HepG2 (cell line): ENCODE data around the gene SF1. TPM values are rescaled to one million over a fixed set of nuclear protein-coding genes. Genes with fewer than 3 reads are reported as not detected.

Source experiments
- ATAC-seq: fragments of 200-7000 bp; cut with Tn5 transposase; 3 replicates; pipeline ENCODE4 v1.9.1; 2020; ENCODE audit warnings: mild to moderate bottlenecking, moderate library complexity
- BruUV-seq: library from RNA; stranded (reverse); fragments of 400-500 nt; replicated peaks from 2 replicates; lab custom pipeline; 2021; lab: Mats Ljungman, UMichigan
- CTCF ChIA-PET: fragments of 300-600 bp; formaldehyde crosslinking; extraction: SDS; loops from one replicate; lab custom pipeline; 2021; ENCODE audit warnings: low total read pairs, inconsistent platforms, low intra/inter-chr PET ratio; lab: Yijun Ruan, JAX
- POLR2A ChIA-PET: fragments of 350-600 bp; sonication (Branson Sonifier 250); formaldehyde crosslinking; loops from one replicate; lab custom pipeline; 2020; ENCODE audit warnings: antibody characterized with exemption, inconsistent platforms; lab: Yijun Ruan, JAX
- DNase-seq: peaks from one replicate; pipeline ENCODE4 v3.0.0-alpha.2; 2015; ENCODE audit warnings: low spot score
- FAIRE-seq: peaks from 3 replicates; lab custom pipeline; 2011; peaks lifted over from hg19 to GRCh38; lab: Jason Lieb, UNC
- H2AFZ ChIP-seq: one replicate; pipeline ENCODE4 v1.6.1; 2011; ENCODE audit warnings: low read length, inconsistent platforms
- H3K27ac ChIP-seq: fragments of 300-600 bp; 3 replicates; pipeline ENCODE4 v1.8.0; 2011; ENCODE audit warnings: mixed run types, mild to moderate bottlenecking, mixed read lengths, low read length, inconsistent platforms; ENCODE audit not compliant: insufficient read depth; ENCODE audit errors: extremely low read length
- H3K27me3 ChIP-seq, 2 experiments: fragments of 200-600 bp in 1 of 2; 2 replicates in 1 of 2; 3 replicates in 1 of 2; pipeline versions ENCODE4 v1.6.0 to v1.8.0; 2011; ENCODE audit warnings: low read length in 2 of 2, mild to moderate bottlenecking in 2 of 2, moderate library complexity in 2 of 2, inconsistent platforms in 1 of 2; ENCODE audit not compliant: insufficient read depth in 2 of 2, control insufficient read depth in 1 of 2
- H3K36me3 ChIP-seq, 2 experiments: fragments of 200-600 bp in 1 of 2; replicated peaks in 1 of 2; 2 replicates in 1 of 2; 3 replicates in 1 of 2; pipeline versions ENCODE4 v1.5.1 to v1.8.0; 2011; ENCODE audit warnings: low read length in 2 of 2, inconsistent platforms in 1 of 2; ENCODE audit not compliant: insufficient read depth in 2 of 2, control insufficient read depth in 1 of 2
- H3K4me1 ChIP-seq: 2 replicates; pipeline ENCODE4 v1.5.1; 2012; ENCODE audit warnings: low read length, inconsistent platforms; ENCODE audit not compliant: insufficient read depth
- H3K4me2 ChIP-seq: 2 replicates; pipeline ENCODE4 v1.6.0; 2011; ENCODE audit warnings: low read depth, low read length, inconsistent platforms
- H3K4me3 ChIP-seq, 3 experiments: fragments of 200-600 bp in 1 of 3; sonication (generic), shearing (Covaris generic) in 1 of 3; replicated peaks in 1 of 3; 2 replicates each; pipeline ENCODE4 v1.5.1; 2011 to 2016; ENCODE audit warnings: low read length in 3 of 3, inconsistent platforms in 2 of 3, low read depth in 2 of 3, mild to moderate bottlenecking in 2 of 3, control low read depth in 1 of 3, mixed read lengths in 1 of 3; ENCODE audit not compliant: insufficient read depth in 1 of 3
- H3K79me2 ChIP-seq: one replicate; pipeline ENCODE4 v1.6.1; 2011; ENCODE audit warnings: low read length, inconsistent platforms; ENCODE audit not compliant: insufficient read depth
- H3K9ac ChIP-seq: 2 replicates; pipeline ENCODE4 v1.6.0; 2011; ENCODE audit warnings: mild to moderate bottlenecking, low read depth, low read length, inconsistent platforms; ENCODE audit not compliant: insufficient read depth
- H3K9me3 ChIP-seq: 2 replicates; pipeline ENCODE4 v1.5.1; 2012; ENCODE audit warnings: mild to moderate bottlenecking, low read length
- H4K20me1 ChIP-seq: 2 replicates; pipeline ENCODE4 v1.6.0; 2011; ENCODE audit warnings: inconsistent platforms, mild to moderate bottlenecking, low read length, moderate library complexity; ENCODE audit not compliant: insufficient read depth
- AGO2 ChIP-seq: fragments of 200-400 bp; formaldehyde crosslinking; optimal IDR thresholded peaks from 2 replicates; pipeline ENCODE3; 2017; ENCODE audit warnings: mild to moderate bottlenecking, low read depth, low read length, moderate library complexity
- AHR ChIP-seq: IDR thresholded peaks from 2 replicates; pipeline ENCODE4 v1.6.1; 2018; ENCODE audit warnings: missing genetic modification reagents, missing compliant biosample characterization
- ATRX ChIP-seq: sonication (generic); formaldehyde crosslinking; IDR thresholded peaks from 2 replicates; pipeline ENCODE4 v1.4.0; 2020; ENCODE audit warnings: missing genetic modification reagents, borderline replicate concordance
- CEBPZ ChIP-seq: IDR thresholded peaks from 2 replicates; pipeline ENCODE4 v1.6.1; 2012; ENCODE audit warnings: low read length, improper control_type of control experiment
- FOXP1 ChIP-seq, 2 experiments: fragments of 450-650 bp in 1 of 2; IDR thresholded peaks; 2 replicates each; pipeline ENCODE4 v1.6.1; 2017 to 2018; ENCODE audit warnings: antibody characterized with exemption in 1 of 2
- GLMP ChIP-seq: sonication (generic); formaldehyde crosslinking; IDR thresholded peaks from 2 replicates; pipeline ENCODE4 v1.9.0; 2021; ENCODE audit warnings: missing genetic modification reagents, mild to moderate bottlenecking, borderline replicate concordance
- POLR2G ChIP-seq: fragments of 200-400 bp; formaldehyde crosslinking; IDR thresholded peaks from 2 replicates; pipeline ENCODE4 v1.6.1; 2018; ENCODE audit warnings: mild to moderate bottlenecking, low read depth, low read length, moderate library complexity
- PRPF4 ChIP-seq: fragments of 200-400 bp; formaldehyde crosslinking; IDR thresholded peaks from 2 replicates; pipeline ENCODE4 v1.6.1; 2016; ENCODE audit warnings: low read length, low read depth; ENCODE audit not compliant: poor library complexity, severe bottlenecking
- RBFOX2 ChIP-seq: fragments of 200-400 bp; formaldehyde crosslinking; IDR thresholded peaks from 2 replicates; pipeline ENCODE4 v1.6.1; 2017; ENCODE audit warnings: low read depth, mild to moderate bottlenecking, low read length
- RBM22 ChIP-seq: fragments of 200-400 bp; formaldehyde crosslinking; optimal IDR thresholded peaks from 2 replicates; pipeline ENCODE3; 2017; ENCODE audit warnings: mild to moderate bottlenecking, low read length, moderate library complexity
- ZBTB38 ChIP-seq: sonication (generic); formaldehyde crosslinking; IDR thresholded peaks from 2 replicates; pipeline ENCODE4 v1.5.1; 2020; ENCODE audit warnings: mild to moderate bottlenecking, missing genetic modification reagents
- ZNF674 ChIP-seq: sonication (generic); formaldehyde crosslinking; IDR thresholded peaks from 2 replicates; pipeline ENCODE4 v1.5.0; 2020; ENCODE audit warnings: low read depth, mild to moderate bottlenecking, missing genetic modification reagents
- ZNF768 ChIP-seq: sonication (generic); formaldehyde crosslinking; IDR thresholded peaks from 2 replicates; pipeline ENCODE4 v1.4.0; 2020; ENCODE audit warnings: missing genetic modification reagents
- ZNF777 ChIP-seq: sonication (generic); formaldehyde crosslinking; IDR thresholded peaks from 2 replicates; pipeline ENCODE4 v1.4.0; 2020; ENCODE audit warnings: missing genetic modification reagents
- WGBS: methylation state at CpG from one replicate; pipeline ENCODE4 v1.1.6; 2017; ENCODE audit warnings: low lambda C conversion rate; 5-methylcytosine and 5-hydroxymethylcytosine counted together
- in situ Hi-C: cut with HindIII; loops from 2 replicates; pipeline ENCODE4 v1.10.0; 2017; ENCODE audit warnings: low pct_unique_long_range_greater_than_20kb; ENCODE audit not compliant: extremely low pct_ligation_motif_present
- intact Hi-C: fragments of 100-400 bp; cut with micrococcal nuclease; formaldehyde crosslinking; loops from one replicate; pipeline ENCODE4 v1.10.0; 2022; ENCODE audit not compliant: unreplicated experiment
- polyA plus RNA-seq, 8 experiments: library from polyadenylated mRNA; depleted of rRNA in 3 of 8; stranded (reverse) in 7 of 8; unstranded in 1 of 8; fragments of >200 nt; fragmentation: Illumina TruSeq in 4 of 8; extraction: Trizol in 4 of 8; gene quantifications; 2 replicates each; pipeline versions ENCODE4 v1.2.1 to v1.2.3, GENCODE V29; 2011 to 2016; ENCODE audit warnings: low read depth in 4 of 8, missing spikeins in 1 of 8, mixed read lengths in 1 of 8; ENCODE audit not compliant: insufficient read depth in 1 of 8
- total RNA-seq, 5 experiments: library from RNA; depleted of rRNA; stranded (reverse); fragments of >200 nt; fragmentation: Illumina TruSeq; extraction: Trizol; gene quantifications; 2 replicates each; pipeline ENCODE4 v1.2.3, GENCODE V29; 2016; ENCODE audit warnings: low read depth in 1 of 5

The SF1 gene
- total and polyA plus RNA-seq, 2 of the 13 experiments (the other 11 are each of a cell fraction or from before 2014, with no cell fraction given): 55.5 to 70.4 TPM

GRCh38 chr11:64765291-64765850, 13.0 kb downstream of the SF1 start:
- FAIRE-seq: no peak
- ATAC-seq: no peak
- Histone ChIP-seq H3K9me3 (no peaks in the 10 kb centered on the region), H4K20me1 (peaks cover 73% of the 10 kb centered on the region), H3K79me2 (peaks cover 4% of the 10 kb centered on the region), H3K27me3 (no peaks in the 10 kb centered on the region), H3K27ac (no peak overlapping the region), H3K9ac (no peak overlapping the region), H2AFZ (no peak overlapping the region), H3K4me1 (peaks cover 6% of the 10 kb centered on the region), H3K4me3 (no peak overlapping the region), H3K36me3 (peaks cover 47 to 69% of the 10 kb centered on the region in 2 experiments), H3K4me2 (no peak overlapping the region)
- ChIA-PET POLR2A (interaction anchor here (0.7 to 3.8 kb wide), 4 partner anchors 9 to 714 kb away, joined by 3 to 23 read pairs (median 3); partner anchors contain the start of gene SF1), CTCF (no interaction called here)
- in situ Hi-C loops (no loop called here), intact Hi-C loops (no loop called here)
- 97% methylated on average over 30 of the region's 30 CpGs for WGBS
- DNase-seq: no peak
- TF ChIP-seq PRPF4 (peak; percentile 67), ATRX (CRISPR knock-in tag) (no peak), RBFOX2 (peak; percentile 64), GLMP (no peak), ZBTB38 (CRISPR knock-in tag) (peak; percentile 47; the same call in 1 of the 2 replicates), AHR (CRISPR knock-in tag) (no peak), ZNF777 (no peak), AGO2 (peak; percentile 95), ZNF768 (CRISPR knock-in tag) (peak; percentile 19; the same call in 1 of the 2 replicates), CEBPZ (no peak), ZNF674 (CRISPR knock-in tag) (no peak), FOXP1 (IDR thresholded peaks at IDR 0.05) (no peak), FOXP1 (CRISPR knock-in tag; IDR thresholded peaks at IDR 0.05) (no peak), POLR2G (peak; percentile 28; the same call in 1 of the 2 replicates), RBM22 (peak; percentile 82)
- no TSS peak for BruUV-seq
